Liver (tissue), 9 donors: ENCODE results near the gene KLF18. TPM values are rescaled to one million over a fixed set of nuclear protein-coding genes. Genes with fewer than 3 reads are reported as not detected.

Experiments
- DNase-seq: peaks from one replicate; pipeline ENCODE4 v3.0.0-alpha.2; 2017; ENCODE audit warnings: low spot score
- H3K27ac ChIP-seq, 2 donors: one replicate each; pipeline ENCODE4 v1.7.0; 2013; ENCODE audit warnings: inconsistent platforms in 2 of 2, low read length in 2 of 2, control low read depth in 1 of 2, low read depth in 1 of 2, mild to moderate bottlenecking in 1 of 2
- H3K27me3 ChIP-seq, 4 donors: one replicate each; pipeline versions ENCODE4 v1.6.1 to v1.7.0; 2013; ENCODE audit warnings: low read length in 3 of 4, inconsistent platforms in 1 of 4, mild to moderate bottlenecking in 1 of 4, moderate library complexity in 1 of 4; ENCODE audit not compliant: control insufficient read depth in 4 of 4, insufficient read depth in 4 of 4
- H3K36me3 ChIP-seq, 4 donors: one replicate each; pipeline versions ENCODE4 v1.6.1 to v1.7.0; 2013; ENCODE audit warnings: low read length in 3 of 4, mild to moderate bottlenecking in 3 of 4, low read depth in 1 of 4, moderate library complexity in 1 of 4; ENCODE audit not compliant: control insufficient read depth in 4 of 4, insufficient read depth in 3 of 4
- H3K4me1 ChIP-seq, 4 donors: one replicate each; pipeline versions ENCODE4 v1.6.1 to v1.7.0; 2013; ENCODE audit warnings: low read length in 3 of 4, mild to moderate bottlenecking in 3 of 4, moderate library complexity in 1 of 4; ENCODE audit not compliant: control insufficient read depth in 4 of 4, insufficient read depth in 4 of 4
- H3K4me3 ChIP-seq, 3 donors: one replicate each; pipeline versions ENCODE4 v1.6.1 to v1.7.0; 2013; ENCODE audit warnings: low read length in 3 of 3, control low read depth in 1 of 3, low read depth in 1 of 3, mild to moderate bottlenecking in 1 of 3
- H3K9ac ChIP-seq, 2 donors: one replicate each; pipeline ENCODE4 v1.7.0; 2013; ENCODE audit warnings: low read length in 2 of 2, mild to moderate bottlenecking in 2 of 2, moderate library complexity in 2 of 2, control low read depth in 1 of 2, low read depth in 1 of 2
- H3K9me3 ChIP-seq, 4 donors: one replicate each; pipeline versions ENCODE4 v1.6.1 to v1.7.0; 2013; ENCODE audit warnings: low read length in 3 of 4; ENCODE audit not compliant: control insufficient read depth in 4 of 4
- CTCF ChIP-seq: fragments of 150-350 bp; IDR thresholded peaks from 2 replicates; pipeline ENCODE4 v1.5.1; 2017; ENCODE audit warnings: improper control_type of control experiment, low read depth, low read length; ENCODE audit not compliant: missing input control
- FOXA2 ChIP-seq: IDR thresholded peaks from 2 replicates; pipeline ENCODE4 v1.6.1; 2016; ENCODE audit warnings: antibody characterized with exemption
- GABPA ChIP-seq, 2 donors: IDR thresholded peaks in 1 of 2; conservative IDR thresholded peaks in 1 of 2; 2 replicates each; pipeline ENCODE4 v1.6.1; 2016; ENCODE audit warnings: antibody characterized with exemption in 2 of 2, mild to moderate bottlenecking in 1 of 2, moderate library complexity in 1 of 2
- HNF4A ChIP-seq, 2 donors: conservative IDR thresholded peaks; 2 replicates each; pipeline ENCODE4 v1.6.1; 2016; ENCODE audit warnings: antibody characterized with exemption in 2 of 2, mild to moderate bottlenecking in 2 of 2
- JUND ChIP-seq, 2 donors: IDR thresholded peaks; 2 replicates each; pipeline ENCODE4 v1.6.1; 2016; ENCODE audit warnings: antibody characterized with exemption in 2 of 2
- MAX ChIP-seq: IDR thresholded peaks from 2 replicates; pipeline ENCODE4 v1.6.1; 2016; ENCODE audit warnings: antibody characterized with exemption
- NR2F2 ChIP-seq: IDR thresholded peaks from 2 replicates; pipeline ENCODE4 v1.6.1; 2016; ENCODE audit warnings: antibody characterized with exemption
- RAD21 ChIP-seq, 2 donors: IDR thresholded peaks; 2 replicates each; pipeline ENCODE4 v1.6.1; 2016; ENCODE audit warnings: antibody characterized with exemption in 2 of 2, mild to moderate bottlenecking in 2 of 2
- REST ChIP-seq: IDR thresholded peaks from 2 replicates; pipeline ENCODE4 v1.6.1; 2016; ENCODE audit warnings: antibody characterized with exemption, mild to moderate bottlenecking
- RXRA ChIP-seq, 2 donors: IDR thresholded peaks; 2 replicates each; pipeline ENCODE4 v1.6.1; 2017 to 2018; ENCODE audit warnings: antibody characterized with exemption in 2 of 2, mild to moderate bottlenecking in 1 of 2
- SP1 ChIP-seq: IDR thresholded peaks from 2 replicates; pipeline ENCODE4 v1.6.1; 2018; ENCODE audit warnings: antibody characterized with exemption, mild to moderate bottlenecking
- YY1 ChIP-seq: IDR thresholded peaks from 2 replicates; pipeline ENCODE4 v1.6.1; 2016; ENCODE audit warnings: antibody characterized with exemption, mild to moderate bottlenecking
- ZBTB33 ChIP-seq: IDR thresholded peaks from 2 replicates; pipeline ENCODE4 v1.6.1; 2016; ENCODE audit warnings: antibody characterized with exemption
- WGBS: extraction: QIAGEN DNeasy Blood & Tissue Kit; methylation state at CpG from one replicate; pipeline ENCODE4 v1.1.7; 2013; 5-methylcytosine and 5-hydroxymethylcytosine counted together
- polyA plus RNA-seq, 2 donors: library from polyadenylated mRNA; stranded (reverse) in 1 of 2; unstranded in 1 of 2; fragments of 200-250 nt in 1 of 2; fragments of >200 nt in 1 of 2; fragmentation: Nextera tagmentation in 1 of 2; extraction: Ambion mirVana in 1 of 2; gene quantifications; one replicate each; pipeline versions ENCODE4 v1.2.1 to v1.2.3, GENCODE V29; 2013 to 2015
- total RNA-seq, 2 donors: library from RNA; depleted of rRNA; stranded (reverse); fragments of >200 nt; gene quantifications; one replicate each; pipeline ENCODE4 v1.2.3, GENCODE V29; 2014
- donor health status: healthy.
- donor health status: healthy.
- donor health status: healthy.
- donor health status: healthy.
- donor health status: healthy.

The KLF18 gene
- total and polyA plus RNA-seq, 4 donors, result not detected

- TF ChIP-seq CTCF (no peak), HNF4A (conservative IDR thresholded peaks at IDR 0.05) (no peak)
These were observed 9.9 kb upstream of the KLF18 start (continued) for GRCh38 chr1:44151332-44151731.

GRCh38 chr1:44147582-44147981 lies 6.2 kb upstream of the KLF18 start:
- Histone ChIP-seq H3K36me3 (no peaks in the 10 kb centered on the region), H3K27me3 (peaks cover 0 to 1% (median 0%) of the 10 kb centered on the region in 4 donors), H3K27ac (no peak overlapping the region), H3K4me3 (no peak overlapping the region), H3K9me3 (peaks cover 0 to 12% (median 3%) of the 10 kb centered on the region in 4 donors), H3K9ac (no peak overlapping the region), H3K4me1 (no peaks in the 10 kb centered on the region)
- TF ChIP-seq REST (no peak), MAX (no peak), RAD21 (IDR thresholded peaks at IDR 0.05) (no peak), HNF4A (conservative IDR thresholded peaks at IDR 0.05) (no peak), CTCF (no peak), ZBTB33 (no peak), RXRA (IDR thresholded peaks at IDR 0.05) (no peak), FOXA2 (no peak), NR2F2 (no peak), JUND (IDR thresholded peaks at IDR 0.05) (no peak), SP1 (no peak), GABPA (IDR thresholded peaks at IDR 0.05 in 1 of 2, conservative IDR thresholded peaks at IDR 0.05 in 1 of 2) (no peak), YY1 (no peak)
- DNase-seq, result no peak
- 87% methylated on average over 3 of the region's 3 CpGs for WGBS
